Spleen (tissue), 11 donors: Measurements from ENCODE around the gene SCIMP. TPM values are rescaled to one million over a fixed set of nuclear protein-coding genes. Genes with fewer than 3 reads are reported as not detected.

ENCODE experiments used
- DNase-seq: peaks from one replicate; pipeline ENCODE4 v3.0.0-alpha.2; 2020
- H3K27ac ChIP-seq, 8 donors: fragments of 200-600 bp; sonication (generic) in 7 of 8; 1 replicate in 4 of 8; 2 replicates in 4 of 8; pipeline versions ENCODE4 v1.5.0 to v1.8.0; 2016 to 2021; ENCODE audit warnings: inconsistent platforms in 4 of 8, mild to moderate bottlenecking in 4 of 8, moderate library complexity in 1 of 8
- H3K27me3 ChIP-seq, 7 donors: fragments of 200-600 bp; sonication (generic) in 6 of 7; replicated peaks in 1 of 7; 1 replicate in 4 of 7; 2 replicates in 3 of 7; pipeline versions ENCODE4 v1.5.0 to v1.8.0; 2016 to 2021; ENCODE audit warnings: inconsistent platforms in 3 of 7, mild to moderate bottlenecking in 1 of 7
- H3K36me3 ChIP-seq, 6 donors: fragments of 200-600 bp; sonication (generic) in 5 of 6; 1 replicate in 4 of 6; 2 replicates in 2 of 6; pipeline versions ENCODE4 v1.5.0 to v1.8.0; 2016 to 2021; ENCODE audit warnings: inconsistent platforms in 2 of 6
- H3K4me1 ChIP-seq, 6 donors: fragments of 200-600 bp; sonication (generic) in 5 of 6; 1 replicate in 3 of 6; 2 replicates in 3 of 6; pipeline versions ENCODE4 v1.5.0 to v1.8.0; 2016 to 2021; ENCODE audit warnings: inconsistent platforms in 3 of 6
- H3K4me3 ChIP-seq, 8 donors: fragments of 200-600 bp; sonication (generic) in 7 of 8; 1 replicate in 4 of 8; 2 replicates in 4 of 8; pipeline versions ENCODE4 v1.5.0 to v1.8.0; 2016 to 2021; ENCODE audit warnings: inconsistent platforms in 4 of 8, mild to moderate bottlenecking in 4 of 8, moderate library complexity in 2 of 8
- H3K9me3 ChIP-seq, 8 donors: fragments of 200-600 bp; sonication (generic) in 7 of 8; 1 replicate in 4 of 8; 2 replicates in 4 of 8; pipeline versions ENCODE4 v1.5.0 to v1.8.0; 2016 to 2021; ENCODE audit warnings: inconsistent platforms in 4 of 8
- CTCF ChIP-seq, 11 experiments: fragments of 200-600 bp in 7 of 11; fragments of 450-650 bp in 4 of 11; sonication (generic) in 4 of 11; IDR thresholded peaks in 8 of 11; conservative IDR thresholded peaks in 3 of 11; 1 replicate in 7 of 11; 2 replicates in 4 of 11; pipeline versions ENCODE4 v1.4.0 to v1.8.0; 2016 to 2021; ENCODE audit warnings: antibody characterized with exemption in 11 of 11, inconsistent platforms in 4 of 11, mild to moderate bottlenecking in 1 of 11
- POLR2A ChIP-seq, 3 donors: fragments of 450-650 bp; IDR thresholded peaks; one replicate each; pipeline ENCODE4 v1.5.1; 2017; ENCODE audit warnings: antibody characterized with exemption in 3 of 3, mild to moderate bottlenecking in 1 of 3
- POLR2AphosphoS5 ChIP-seq, 3 donors: sonication (generic); formaldehyde crosslinking; IDR thresholded peaks; one replicate each; pipeline ENCODE4 v1.5.1; 2017; ENCODE audit warnings: antibody characterized with exemption in 3 of 3
- WGBS, 5 donors: extraction: QIAGEN DNeasy Blood & Tissue Kit in 3 of 5; methylation state at CpG; one replicate each; pipeline versions ENCODE4 v1.1.5 to v1.1.7; 2013 to 2018; 5-methylcytosine and 5-hydroxymethylcytosine counted together
- intact Hi-C: fragments of 100-400 bp; cut with DNase I; formaldehyde crosslinking; loops from one replicate; pipeline ENCODE4 v1.15.0; 2023; ENCODE audit warnings: low total_unique reads
- polyA plus RNA-seq, 3 donors: library from polyadenylated mRNA; stranded (reverse); fragments of 200-250 nt; gene quantifications; one replicate each; pipeline ENCODE4 v1.2.1, GENCODE V29; 2013
- total RNA-seq, 7 donors: library from RNA; depleted of rRNA in 3 of 7; stranded (reverse); fragments of >200 nt in 3 of 7; fragmentation: NEBNext Ultra II Directional in 4 of 7; extraction: Animal tissue kit (Norgen Biotek cat#: 25700) in 4 of 7; gene quantifications; one replicate each; pipeline versions ENCODE4 v1.1.0 to v1.2.1, GENCODE V29; 2016 to 2021
- donor health status: healthy with polysubstance abuse.
- donor health status: DM: no; HTN: no; CAD: no; lungs with moderate emphysema.
- donor health status: DM: no; HTN: no; CAD: no.
- donor health status: Bipolar disorder and iron deficiency.
- donor health status: healthy.
- donor health status: DM: no; HTN: no; CAD: no.
- donor health status: DM: yes; HTN: yes; CAD: no.

Gene SCIMP
- total and polyA plus RNA-seq, 10 donors = 18.9 to 102 (median 77.5) TPM

DNA sequence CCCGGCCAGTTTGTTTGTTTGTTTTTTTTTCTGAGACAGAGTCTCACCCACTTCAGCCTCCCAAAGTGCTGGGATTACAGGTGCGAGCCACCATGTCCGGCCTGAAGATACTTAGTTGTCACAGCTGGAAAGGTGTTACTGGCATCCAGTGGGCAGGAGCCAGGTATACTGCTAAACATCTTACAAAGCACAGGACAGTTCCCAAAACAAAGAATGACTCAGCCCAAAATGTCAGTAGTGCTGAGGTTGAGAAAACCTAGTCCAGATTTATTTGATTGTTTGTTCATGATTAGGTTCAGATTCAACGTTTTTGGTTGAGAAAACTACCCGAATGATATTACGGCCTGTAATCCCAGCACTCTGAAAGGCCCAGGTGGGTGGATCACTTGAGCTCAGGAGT lies 28.8 kb upstream of the SCIMP start:
- H3K9me3 ChIP-seq = no peaks in the 10 kb centered on the region

GRCh38 chr17:5262416-5262991 lies 27.8 kb upstream of the SCIMP start:
- no peaks in the 10 kb centered on the region for H3K36me3 ChIP-seq
- no peaks in the 10 kb centered on the region for H3K9me3 ChIP-seq
- H3K27ac ChIP-seq = no peak overlapping the region
- no peak for DNase-seq
- no peaks in the 10 kb centered on the region for H3K27me3 ChIP-seq
- TF ChIP-seq POLR2A (IDR thresholded peaks at IDR 0.05) (no peak), POLR2AphosphoS5 (IDR thresholded peaks at IDR 0.05) (no peak), CTCF (IDR thresholded peaks at IDR 0.05 in 8 of 11, conservative IDR thresholded peaks at IDR 0.05 in 3 of 11) (no peak)
- H3K4me1 ChIP-seq = no peaks in the 10 kb centered on the region
- WGBS, 5 donors = 66 to 77% (median 72%) methylated on average over 2 of the region's 2 CpGs
- no peak overlapping the region for H3K4me3 ChIP-seq
- intact Hi-C loops = no loop called here

More for the DNA sequence above, 28.8 kb upstream of the SCIMP start:
- H3K27me3 ChIP-seq = no peaks in the 10 kb centered on the region
- H3K4me1 ChIP-seq = no peaks in the 10 kb centered on the region
- H3K36me3 ChIP-seq = no peaks in the 10 kb centered on the region
- H3K4me3 ChIP-seq = no peak overlapping the region
- WGBS, 5 donors = 91 to 98% (median 96%) methylated on average over 6 of the region's 6 CpGs
- intact Hi-C loops = no loop called here
- no peak for DNase-seq
- H3K27ac ChIP-seq = no peak overlapping the region
- no peak for TF ChIP-seq POLR2A (IDR thresholded peaks at IDR 0.05)
- no peak for TF ChIP-seq CTCF (IDR thresholded peaks at IDR 0.05 in 8 of 11, conservative IDR thresholded peaks at IDR 0.05 in 3 of 11)
- TF ChIP-seq POLR2AphosphoS5 (IDR thresholded peaks at IDR 0.05) = no peak

DNA sequence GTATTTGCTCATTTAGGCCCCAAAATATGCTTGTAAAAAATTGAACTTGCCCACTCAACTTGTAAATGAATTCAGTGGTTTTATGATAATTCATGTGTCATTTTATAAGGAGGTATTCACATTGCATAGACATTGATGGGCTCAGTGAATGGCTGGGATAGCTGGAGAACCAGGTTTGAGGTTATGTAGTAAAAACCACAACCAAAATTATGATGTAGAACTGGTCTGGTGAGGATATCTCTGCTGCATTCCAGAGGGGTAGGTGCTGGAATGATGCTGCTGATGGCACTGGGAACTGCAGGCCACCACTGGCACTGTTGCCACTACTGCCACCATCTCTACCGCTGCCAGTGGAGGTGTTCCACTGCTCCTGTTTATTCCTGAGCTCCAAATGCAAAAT lies 25.9 kb upstream of the SCIMP start:
- 80 to 100% (median 89%) methylated on average over 1 of the region's 1 CpG for WGBS, 5 donors
- Histone ChIP-seq H3K27ac (no peak overlapping the region), H3K4me3 (no peak overlapping the region), H3K27me3 (no peaks in the 10 kb centered on the region), H3K36me3 (no peaks in the 10 kb centered on the region), H3K9me3 (no peaks in the 10 kb centered on the region), H3K4me1 (peaks cover 0 to 10% (median under 1%) of the 10 kb centered on the region in 6 donors)
- DNase-seq = no peak
- intact Hi-C loops = no loop called here
- no peak for TF ChIP-seq POLR2AphosphoS5 (IDR thresholded peaks at IDR 0.05)
- TF ChIP-seq CTCF (IDR thresholded peaks at IDR 0.05 in 8 of 11, conservative IDR thresholded peaks at IDR 0.05 in 3 of 11) = no peak
- no peak for TF ChIP-seq POLR2A (IDR thresholded peaks at IDR 0.05)

GRCh38 chr17:5257124-5257523 lies 22.5 kb upstream of the SCIMP start:
- intact Hi-C loops = loop anchor here (10.0 kb wide), 2 partner anchors 48 to 178 kb away; partner anchors contain the start of gene C1QBP
- 87 to 91% (median 90%) methylated on average over 5 of the region's 5 CpGs for WGBS, 5 donors
- DNase-seq = no peak

More at GRCh38 chr17:5257124-5257523, 22.5 kb upstream of the SCIMP start:
- no peak for TF ChIP-seq POLR2AphosphoS5 (IDR thresholded peaks at IDR 0.05)
- no peak for TF ChIP-seq POLR2A (IDR thresholded peaks at IDR 0.05)
- no peak for TF ChIP-seq CTCF (IDR thresholded peaks at IDR 0.05 in 8 of 11, conservative IDR thresholded peaks at IDR 0.05 in 3 of 11)
- Histone ChIP-seq H3K36me3 (no peaks in the 10 kb centered on the region), H3K4me1 (peaks cover 0 to 24% (median 15%) of the 10 kb centered on the region in 6 donors), H3K27ac (no peak overlapping the region), H3K27me3 (no peaks in the 10 kb centered on the region), H3K4me3 (no peak overlapping the region), H3K9me3 (no peaks in the 10 kb centered on the region)
